ENCODE measurements around the gene POU3F1.

The POU3F1 gene

GRCh38 chr1:38046333-38046883 is at the start of gene POU3F1:
Gene POU3F1 (minus strand): TSS chr1:38046793. CDS start chr1:38046743, 50 bp downstream.
- DNase-seq (ENCODE audit: low spot score) (no peak), ATAC-seq (ENCODE audit: low read depth) (no peak)
- Histone ChIP-seq H3K4me3 (ENCODE audit: severe bottlenecking) (peak within 1 kb of the TSS; percentile 41), H3K36me3 (ENCODE audit: low read depth) (no peaks in the 10 kb centered on the region), H3K4me1 (ENCODE audit: insufficient read depth, poor library complexity, severe bottlenecking) (no peaks in the 10 kb centered on the region), H3K27ac (ENCODE audit: poor library complexity, severe bottlenecking) (no peak within 1 kb of the TSS), H3K9me3 (ENCODE audit: severe bottlenecking) (no peaks in the 10 kb centered on the region), H3K27me3 (ENCODE audit: insufficient read depth, poor library complexity, severe bottlenecking) (peaks cover 34% of the 10 kb centered on the region)
- TF ChIP-seq CTCF (IDR thresholded peaks at IDR 0.05; ENCODE audit: poor library complexity, severe bottlenecking), result no peak

GRCh38 chr1:38095454-38095931 is 48.9 kb upstream of the POU3F1 start:
- H3K4me3 ChIP-seq (ENCODE audit: severe bottlenecking), result no peak overlapping the region
- no peak for DNase-seq (ENCODE audit: low spot score)
- no peaks in the 10 kb centered on the region for H3K9me3 ChIP-seq (ENCODE audit: severe bottlenecking)
- H3K27me3 ChIP-seq (ENCODE audit: insufficient read depth, poor library complexity, severe bottlenecking), result no peaks in the 10 kb centered on the region
- no peak for ATAC-seq (ENCODE audit: low read depth)
- TF ChIP-seq CTCF (IDR thresholded peaks at IDR 0.05; ENCODE audit: poor library complexity, severe bottlenecking), result no peak
- no peaks in the 10 kb centered on the region for H3K36me3 ChIP-seq (ENCODE audit: low read depth)
- H3K27ac ChIP-seq (ENCODE audit: poor library complexity, severe bottlenecking), result no peak overlapping the region
- H3K4me1 ChIP-seq (ENCODE audit: insufficient read depth, poor library complexity, severe bottlenecking), result no peaks in the 10 kb centered on the region

- no peak for ATAC-seq (ENCODE audit: low read depth)
- Histone ChIP-seq H3K4me3 (ENCODE audit: severe bottlenecking) (no peak overlapping the region), H3K4me1 (ENCODE audit: insufficient read depth, poor library complexity, severe bottlenecking) (no peaks in the 10 kb centered on the region), H3K9me3 (ENCODE audit: severe bottlenecking) (no peaks in the 10 kb centered on the region), H3K36me3 (ENCODE audit: low read depth) (no peaks in the 10 kb centered on the region), H3K27me3 (ENCODE audit: insufficient read depth, poor library complexity, severe bottlenecking) (no peaks in the 10 kb centered on the region), H3K27ac (ENCODE audit: poor library complexity, severe bottlenecking) (no peak overlapping the region)
- no peak for TF ChIP-seq CTCF (IDR thresholded peaks at IDR 0.05; ENCODE audit: poor library complexity, severe bottlenecking)
- DNase-seq (ENCODE audit: low spot score), result no peak
Observed at GRCh38 chr1:38094711-38095290, 48.2 kb upstream of the POU3F1 start.

- Histone ChIP-seq H3K36me3 (ENCODE audit: low read depth) (no peaks in the 10 kb centered on the region), H3K27ac (ENCODE audit: poor library complexity, severe bottlenecking) (no peak overlapping the region), H3K4me3 (ENCODE audit: severe bottlenecking) (no peak overlapping the region), H3K9me3 (ENCODE audit: severe bottlenecking) (no peaks in the 10 kb centered on the region), H3K27me3 (ENCODE audit: insufficient read depth, poor library complexity, severe bottlenecking) (no peaks in the 10 kb centered on the region), H3K4me1 (ENCODE audit: insufficient read depth, poor library complexity, severe bottlenecking) (no peaks in the 10 kb centered on the region)
- no peak for DNase-seq (ENCODE audit: low spot score)
- no peak for TF ChIP-seq CTCF (IDR thresholded peaks at IDR 0.05; ENCODE audit: poor library complexity, severe bottlenecking)
- no peak for ATAC-seq (ENCODE audit: low read depth)
Observed at GRCh38 chr1:38093569-38094520, 47.3 kb upstream of the POU3F1 start.

All from RWPE2 (cell line).